WTC11 (cell line): ENCODE results near the gene PTK6.

Source experiments
- ATF2 ChIP-seq: sonication (generic); formaldehyde crosslinking; IDR thresholded peaks from 2 replicates; pipeline ENCODE4 v1.8.1; 2022; ENCODE audit warnings: low read depth, missing genetic modification reagents, borderline replicate concordance
- CBFB ChIP-seq: sonication (generic); formaldehyde crosslinking; IDR thresholded peaks from 2 replicates; pipeline ENCODE4 v1.8.1; 2022; ENCODE audit warnings: mild to moderate bottlenecking, low read depth, missing genetic modification reagents
- CTCF ChIP-seq: fragments of 200-600 bp; IDR thresholded peaks from 2 replicates; pipeline ENCODE4 v1.8.0; 2022; ENCODE audit warnings: antibody characterized with exemption
- E2F1 ChIP-seq: sonication (generic); formaldehyde crosslinking; IDR thresholded peaks from 2 replicates; pipeline ENCODE4 v1.8.0; 2022; ENCODE audit warnings: mild to moderate bottlenecking, missing genetic modification reagents
- E2F5 ChIP-seq: sonication (generic); formaldehyde crosslinking; IDR thresholded peaks from 2 replicates; pipeline ENCODE4 v1.8.1; 2022; ENCODE audit warnings: mild to moderate bottlenecking, moderate library complexity, missing genetic modification reagents
- SP1 ChIP-seq: sonication (generic); formaldehyde crosslinking; conservative IDR thresholded peaks from 2 replicates; pipeline ENCODE4 v1.8.1; 2022; ENCODE audit warnings: missing genetic modification reagents

GRCh38 chr20:63519668-63520503, 17.3 kb downstream of the PTK6 start:
- TF ChIP-seq CBFB (no peak), CTCF (no peak), ATF2 (CRISPR knock-in tag) (no peak), E2F1 (CRISPR knock-in tag) (no peak), E2F5 (CRISPR knock-in tag) (no peak; the same call in 1 of the 2 replicates), SP1 (CRISPR knock-in tag) (no peak)
